ENCODE measurements around the gene MOB3A. TPM values are rescaled to one million over a fixed set of nuclear protein-coding genes. Genes with fewer than 3 reads are reported as not detected.

The MOB3A gene
- total RNA-seq, 1 donor from 2014 or later: 22.4 TPM

GRCh38 chr19:2123682-2124387, 27.7 kb upstream of the MOB3A start:
- peak; percentile 26 for DNase-seq (ENCODE audit: low read depth)

DNA sequence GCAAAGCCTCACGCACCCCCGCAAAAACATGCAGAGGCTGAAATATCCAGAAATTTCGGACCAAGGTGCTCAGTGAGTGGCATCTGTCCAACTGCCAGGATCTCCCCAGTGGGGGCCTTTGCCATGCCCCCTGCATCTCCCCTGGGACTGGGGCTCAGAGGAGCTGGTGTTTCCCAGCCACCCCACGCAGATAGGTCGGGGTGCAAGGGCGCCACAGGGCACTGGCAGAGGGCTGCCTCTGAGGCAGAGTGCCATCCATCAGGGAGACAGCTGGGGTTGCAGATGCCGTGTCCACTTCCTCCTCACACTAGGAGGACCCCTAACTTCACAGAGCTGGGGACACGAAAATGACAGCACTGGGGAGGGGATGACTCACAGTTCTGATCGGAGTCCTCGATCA, 26.9 kb upstream of the MOB3A start:
- no peak for DNase-seq (ENCODE audit: low read depth)

- DNase-seq (ENCODE audit: low read depth): no peak
Measured at GRCh38 chr19:2122251-2122650, 26.1 kb upstream of the MOB3A start.

DNA sequence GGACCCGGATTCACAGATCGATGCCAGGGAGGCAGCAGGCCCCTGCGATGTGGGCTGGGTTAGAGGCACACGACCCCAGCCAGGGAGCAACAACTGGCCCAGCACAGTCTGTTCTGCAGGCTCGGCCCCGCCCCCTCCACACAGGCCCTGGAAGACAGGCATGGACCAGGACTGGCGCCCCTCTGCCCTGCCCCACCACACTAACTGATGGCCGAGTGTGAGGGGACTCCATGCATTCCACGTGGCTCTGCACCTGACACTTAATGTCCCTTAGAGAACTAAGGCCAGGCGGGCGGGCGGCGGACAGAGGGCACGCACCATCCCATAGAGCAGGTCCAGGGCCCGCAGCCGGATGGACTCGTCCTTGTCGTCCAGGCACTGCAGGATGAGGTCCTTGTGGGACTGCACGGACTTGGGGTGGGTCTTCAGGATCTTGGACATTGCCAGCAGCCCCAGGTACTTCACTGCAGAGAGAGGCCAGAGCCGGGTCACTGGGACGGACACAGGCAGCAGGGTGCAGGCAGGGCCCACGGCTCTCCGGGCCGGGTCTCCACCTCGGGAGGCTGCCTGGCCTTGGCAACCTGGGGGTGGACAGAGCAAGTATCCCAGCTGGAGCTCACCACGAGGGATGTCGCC, 25.4 kb upstream of the MOB3A start:
- no peak for DNase-seq (ENCODE audit: low read depth)

- no peak for DNase-seq (ENCODE audit: low read depth)
Measured at GRCh38 chr19:2120821-2121220, 24.7 kb upstream of the MOB3A start.

- DNase-seq (ENCODE audit: low read depth): no peak
Measured at GRCh38 chr19:2119921-2120785, 24.0 kb upstream of the MOB3A start.

DNA sequence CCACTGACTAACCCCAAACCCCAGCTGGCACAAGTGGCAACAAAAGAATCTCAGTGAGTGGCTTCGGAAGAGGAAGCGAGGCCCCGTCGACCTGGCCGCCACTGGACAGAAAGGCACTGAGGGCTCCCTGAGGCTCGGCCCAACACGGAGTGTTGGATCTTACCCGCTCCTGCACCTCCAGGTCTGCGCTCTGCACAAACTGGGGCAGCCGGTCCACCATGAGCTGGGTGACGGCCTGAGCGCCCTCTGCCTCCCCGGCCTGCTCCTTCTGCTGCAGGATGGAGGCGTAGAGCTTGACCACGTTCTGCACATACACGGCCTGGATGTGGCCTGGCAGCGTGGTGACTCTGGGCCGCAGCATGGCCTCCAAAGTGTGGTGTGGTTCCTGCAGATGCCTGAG, 22.3 kb upstream of the MOB3A start:
- DNase-seq (ENCODE audit: low read depth): no peak

DNA sequence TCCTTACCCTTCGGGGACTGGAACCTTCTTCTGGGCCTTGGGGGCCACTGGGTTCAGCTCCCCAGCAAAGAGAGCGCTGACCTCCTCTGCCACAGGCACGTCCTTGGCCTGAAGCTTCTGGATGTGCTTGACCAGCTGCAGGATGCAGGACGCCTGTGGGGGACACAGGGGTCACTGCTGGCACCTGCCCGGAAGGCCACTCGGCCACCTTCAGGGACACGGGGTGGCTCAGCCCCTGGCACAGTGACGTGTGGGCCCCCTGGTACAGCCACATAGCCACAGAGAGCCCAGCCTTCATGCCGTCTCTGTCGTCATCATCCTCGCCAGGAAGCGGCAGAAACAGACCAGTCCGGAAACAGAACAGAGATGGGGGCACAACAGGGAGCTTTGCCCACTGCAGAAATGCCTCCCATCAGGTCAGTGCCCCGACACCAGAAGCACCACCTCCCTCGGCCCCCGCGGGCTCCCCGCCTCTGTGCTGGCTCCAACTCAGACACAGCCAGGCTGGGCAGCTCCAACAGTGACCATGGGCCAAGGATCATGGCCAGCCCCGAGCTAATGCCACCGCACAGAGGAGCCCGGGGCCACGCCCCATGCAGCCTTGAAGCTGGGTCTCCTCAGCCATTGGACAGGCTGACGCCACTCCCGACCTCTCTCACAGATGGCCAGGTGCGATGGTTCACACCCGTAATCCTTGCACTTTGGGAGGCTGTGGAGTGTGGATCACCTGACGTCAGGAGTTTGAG, 21.3 kb upstream of the MOB3A start:
- no peak for DNase-seq (ENCODE audit: low read depth)

GRCh38 chr19:2116507-2116906, 20.4 kb upstream of the MOB3A start:
- DNase-seq (ENCODE audit: low read depth): no peak

GRCh38 chr19:2115911-2116426, 19.8 kb upstream of the MOB3A start:
- DNase-seq (ENCODE audit: low read depth): no peak

- DNase-seq (ENCODE audit: low read depth): no peak
Measured at GRCh38 chr19:2115324-2115723, 19.2 kb upstream of the MOB3A start.

DNA sequence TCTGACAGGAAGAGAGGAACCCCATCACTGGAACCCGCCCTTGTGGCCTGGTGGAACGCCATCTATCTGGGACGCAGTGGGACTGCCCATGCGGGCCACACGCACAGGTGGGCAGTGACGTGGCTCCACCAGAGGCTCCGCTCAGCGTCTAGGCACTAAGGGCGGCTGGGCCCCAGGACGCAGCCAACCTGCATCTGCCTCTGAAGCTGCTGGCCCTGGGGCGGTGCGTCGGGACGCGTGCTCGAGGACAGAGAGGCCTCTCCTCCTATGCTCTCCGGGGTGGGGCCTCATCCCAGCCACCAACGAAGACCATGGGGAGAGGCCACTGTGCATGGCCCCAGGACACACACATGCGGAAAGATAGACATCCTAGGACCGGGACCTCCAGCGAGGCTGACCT, 18.7 kb upstream of the MOB3A start:
- no peak for DNase-seq (ENCODE audit: low read depth)

- peak; percentile 42 for DNase-seq (ENCODE audit: low read depth)
Measured at GRCh38 chr19:2114218-2114617, 18.1 kb upstream of the MOB3A start.

DNA sequence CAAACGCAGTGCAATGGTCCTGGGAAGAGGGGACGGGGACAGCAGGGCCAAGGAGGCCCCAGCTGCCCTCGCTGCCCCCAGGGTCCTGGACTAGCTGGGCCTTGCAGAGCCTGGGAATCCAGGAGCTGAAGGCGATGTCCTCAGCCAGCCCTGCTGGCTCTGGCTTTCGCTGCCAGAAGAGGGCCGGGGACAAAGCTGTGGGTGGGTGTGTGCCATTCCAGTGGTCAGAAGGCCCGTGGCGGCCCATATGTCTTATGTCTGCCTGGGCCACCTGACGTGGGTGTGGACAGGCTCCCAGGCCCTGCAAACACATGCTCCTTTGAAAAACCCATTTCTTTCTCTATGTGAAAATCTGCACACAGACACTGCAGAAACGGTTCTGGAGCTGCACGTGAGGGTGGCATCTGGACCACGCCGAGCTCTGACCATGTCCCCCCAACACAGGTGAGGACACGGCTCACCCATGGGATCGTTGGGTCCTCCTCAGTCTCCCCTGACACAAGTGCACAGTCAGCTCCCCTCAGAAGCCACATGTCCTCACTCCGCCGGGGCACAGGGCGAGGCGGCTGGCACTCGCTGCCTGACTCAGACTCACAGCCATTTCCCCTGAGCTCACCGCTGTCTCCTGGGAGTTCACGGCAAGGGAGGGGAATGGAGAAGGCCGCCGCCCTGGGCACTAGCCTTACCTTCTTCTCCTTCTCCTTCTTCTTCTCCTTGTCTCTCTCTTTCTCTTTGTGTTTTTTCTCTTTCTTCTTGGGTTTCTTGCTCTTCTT, 17.5 kb upstream of the MOB3A start:
- peak; percentile 94 for DNase-seq (ENCODE audit: low read depth)

DNA sequence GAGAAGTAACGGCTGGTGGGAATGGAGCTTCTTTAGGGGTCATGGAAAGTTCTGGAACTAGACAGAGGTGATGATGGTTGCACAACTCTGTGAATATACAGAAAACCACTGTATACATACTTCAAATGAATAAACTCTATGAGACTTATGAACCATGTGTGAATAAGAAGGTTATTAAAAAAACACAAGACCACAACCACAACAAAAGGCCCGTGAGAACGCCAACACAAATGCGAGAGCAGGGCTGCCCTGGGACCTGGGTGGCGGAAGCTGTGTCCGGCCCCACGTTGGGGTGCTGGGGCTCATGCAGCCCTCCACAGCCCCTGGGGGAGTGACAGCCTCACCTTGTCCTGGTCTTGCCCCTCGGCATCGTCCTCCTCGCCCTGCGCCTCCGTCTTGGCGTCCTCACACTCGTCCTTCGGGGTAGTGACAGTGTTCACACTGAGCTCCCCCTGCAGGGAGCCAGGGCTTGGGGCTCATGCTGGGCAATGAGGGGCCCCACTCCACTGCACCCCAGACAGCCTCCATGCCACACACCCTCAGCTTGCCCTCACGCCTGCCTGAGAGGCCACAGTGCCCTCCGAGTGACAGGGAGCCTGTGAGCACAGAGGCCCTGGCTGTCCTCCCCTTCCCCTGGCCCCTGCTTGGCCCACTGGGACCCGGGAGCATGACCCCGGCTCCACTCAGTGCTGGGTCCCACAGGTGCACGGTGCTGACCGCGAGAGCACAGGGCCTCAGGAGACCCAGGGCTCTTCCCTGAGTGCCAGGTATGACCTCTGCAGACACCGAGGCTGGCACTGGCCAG, 16.6 kb upstream of the MOB3A start:
- DNase-seq (ENCODE audit: low read depth): no peak

GRCh38 chr19:2111886-2112285, 15.8 kb upstream of the MOB3A start:
- DNase-seq (ENCODE audit: low read depth): no peak

- no peak for DNase-seq (ENCODE audit: low read depth)
Measured at GRCh38 chr19:2111425-2111824, 15.3 kb upstream of the MOB3A start.

DNA sequence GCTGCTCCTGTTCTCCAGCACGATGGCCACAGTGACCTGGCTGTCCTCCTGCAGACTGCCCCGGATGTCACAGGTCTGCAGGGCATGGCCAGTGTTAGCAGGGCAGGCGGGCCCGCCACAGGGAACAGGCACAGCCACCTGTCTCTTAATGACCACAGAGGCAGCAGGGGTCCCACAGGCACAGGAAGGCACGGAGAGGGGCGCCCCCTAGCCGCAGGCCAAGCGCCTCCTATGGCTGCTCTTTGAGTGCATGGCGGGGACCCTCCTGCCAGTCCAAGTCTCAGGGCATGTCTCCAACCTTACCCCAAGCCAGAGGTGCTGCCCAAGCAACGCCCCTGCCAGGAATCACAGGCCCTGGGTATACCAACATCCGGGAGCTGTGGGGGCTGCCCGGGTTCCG, 14.7 kb upstream of the MOB3A start:
- DNase-seq (ENCODE audit: low read depth): no peak

- DNase-seq (ENCODE audit: low read depth): no peak
Measured at GRCh38 chr19:2109046-2109864, 13.1 kb upstream of the MOB3A start.
